K562 (cell line): ENCODE data around the gene ATM. TPM values are rescaled to one million over a fixed set of nuclear protein-coding genes. Genes with fewer than 3 reads are reported as not detected.

Experiments used
- ATAC-seq: fragments of 200-7000 bp; cut with Tn5 transposase; 3 replicates; pipeline ENCODE4 v1.9.1; 2020; ENCODE audit warnings: moderate library complexity
- BruUV-seq: library from RNA; stranded (reverse); fragments of 400-500 nt; replicated peaks from 2 replicates; lab custom pipeline; 2021; lab: Mats Ljungman, UMichigan
- CTCF ChIA-PET: fragments of 300-600 bp; formaldehyde crosslinking; extraction: SDS; loops from one replicate; lab custom pipeline; 2021; ENCODE audit warnings: low intra/inter-chr PET ratio; lab: Yijun Ruan, JAX
- POLR2A ChIA-PET: fragments of 300-600, 350-650 bp; sonication (Branson Sonifier 250); formaldehyde crosslinking; extraction: SDS; loops from one replicate; lab custom pipeline; 2021; ENCODE audit warnings: antibody characterized with exemption, inconsistent platforms; lab: Yijun Ruan, JAX
- DNase-seq, 4 experiments: peaks; one replicate each; pipeline versions ENCODE4 v3.0.0 to v3.0.0-alpha.2; 2011 to 2018; ENCODE audit warnings: low spot score in 3 of 4, mixed read lengths in 3 of 4; ENCODE audit errors: extremely low read depth in 1 of 4
- FAIRE-seq: peaks from 2 replicates; lab custom pipeline; 2011; peaks lifted over from hg19 to GRCh38; lab: Jason Lieb, UNC
- H2AFZ ChIP-seq: 2 replicates; pipeline ENCODE4 v1.6.0; 2011; ENCODE audit warnings: low read depth, low read length, control low read depth, inconsistent platforms
- H3K27ac ChIP-seq: fragments of 200-600 bp; 3 replicates; pipeline ENCODE4 v1.8.0; 2011; ENCODE audit warnings: low read depth, mild to moderate bottlenecking, control low read depth, inconsistent platforms, low read length, moderate library complexity, mixed read lengths; ENCODE audit errors: extremely low read depth
- H3K27me3 ChIP-seq, 2 experiments: fragments of 300-600 bp in 1 of 2; 2 replicates in 1 of 2; 3 replicates in 1 of 2; pipeline versions ENCODE4 v1.6.0 to v1.8.0; 2011; ENCODE audit warnings: inconsistent platforms in 2 of 2, low read length in 2 of 2, mild to moderate bottlenecking in 1 of 2, mixed read lengths in 1 of 2, moderate library complexity in 1 of 2; ENCODE audit not compliant: control insufficient read depth in 2 of 2, insufficient read depth in 2 of 2
- H3K36me3 ChIP-seq: fragments of 300-600 bp; 3 replicates; pipeline ENCODE4 v1.8.0; 2011; ENCODE audit warnings: mild to moderate bottlenecking, low read length, inconsistent platforms; ENCODE audit not compliant: control insufficient read depth, insufficient read depth
- H3K4me1 ChIP-seq, 2 experiments: fragments of 200-600 bp in 1 of 2; replicated peaks in 1 of 2; 2 replicates in 1 of 2; 3 replicates in 1 of 2; pipeline versions ENCODE4 v1.5.1 to v1.8.0; 2011; ENCODE audit warnings: inconsistent platforms in 2 of 2, low read length in 2 of 2, mild to moderate bottlenecking in 1 of 2, mixed read lengths in 1 of 2, moderate library complexity in 1 of 2; ENCODE audit not compliant: control insufficient read depth in 2 of 2, insufficient read depth in 2 of 2
- H3K4me2 ChIP-seq: 2 replicates; pipeline ENCODE4 v1.6.1; 2011; ENCODE audit warnings: low read length, control low read depth, inconsistent platforms, mixed read lengths; ENCODE audit not compliant: insufficient read depth
- H3K4me3 ChIP-seq: fragments of 200-600 bp; sonication (generic), shearing (Covaris generic); 2 replicates; pipeline ENCODE4 v1.5.1; 2016; ENCODE audit warnings: control low read depth, inconsistent platforms
- H3K79me2 ChIP-seq: fragments of 200-600 bp; 3 replicates; pipeline ENCODE4 v1.8.0; 2011; ENCODE audit warnings: low read length, inconsistent platforms; ENCODE audit not compliant: control insufficient read depth, insufficient read depth
- H3K9ac ChIP-seq, 2 experiments: 2 replicates each; pipeline versions ENCODE4 v1.6.0 to v1.6.1; 2011; ENCODE audit warnings: low read depth in 2 of 2, low read length in 2 of 2, control low read depth in 1 of 2, inconsistent platforms in 1 of 2, mild to moderate bottlenecking in 1 of 2, mixed read lengths in 1 of 2; ENCODE audit not compliant: insufficient read depth in 1 of 2
- H3K9me1 ChIP-seq: one replicate; pipeline ENCODE4 v1.6.0; 2011; ENCODE audit warnings: inconsistent platforms, mild to moderate bottlenecking, low read length, moderate library complexity; ENCODE audit not compliant: control insufficient read depth, insufficient read depth
- H3K9me3 ChIP-seq: replicated peaks from 2 replicates; pipeline ENCODE4 v1.5.1; 2011; ENCODE audit warnings: low read depth, low read length, inconsistent platforms; ENCODE audit not compliant: control insufficient read depth, insufficient read depth
- H4K20me1 ChIP-seq: replicated peaks from 2 replicates; pipeline ENCODE4 v1.6.1; 2011; ENCODE audit warnings: low read length, inconsistent platforms, mixed read lengths; ENCODE audit not compliant: control insufficient read depth, insufficient read depth
- CBFA2T3 ChIP-seq: fragments of 450-650 bp; IDR thresholded peaks from 2 replicates; pipeline ENCODE4 v1.6.1; 2017
- MAFG ChIP-seq: fragments of 450-650 bp; conservative IDR thresholded peaks from 2 replicates; pipeline ENCODE4 v1.6.1; 2016; ENCODE audit warnings: missing genetic modification characterization, missing compliant biosample characterization
- NONO ChIP-seq, 2 experiments: fragments of 200-400 bp in 1 of 2; fragments of 450-650 bp in 1 of 2; formaldehyde crosslinking in 1 of 2; IDR thresholded peaks; 2 replicates each; pipeline ENCODE4 v1.6.1; 2017; ENCODE audit warnings: low read depth in 2 of 2, mild to moderate bottlenecking in 2 of 2, moderate library complexity in 2 of 2, low read length in 1 of 2
- NR3C1 ChIP-seq: sonication (generic); formaldehyde crosslinking; IDR thresholded peaks from 2 replicates; pipeline ENCODE4 v1.8.1; 2022; ENCODE audit warnings: missing genetic modification reagents
- ZC3H4 ChIP-seq: sonication (generic); formaldehyde crosslinking; IDR thresholded peaks from 2 replicates; pipeline ENCODE4 v1.9.0; 2021; ENCODE audit warnings: missing genetic modification reagents, borderline replicate concordance
- WGBS: fragments of 100-300 bp; shearing (Covaris generic); methylation state at CpG from one replicate; pipeline ENCODE4 v1.1.6; 2016; ENCODE audit warnings: low coverage, mixed read lengths; ENCODE audit not compliant: insufficient coverage; ENCODE audit errors: missing lambda C conversion rate; 5-methylcytosine and 5-hydroxymethylcytosine counted together
- in situ Hi-C: fragments of 300-500 bp; cut with MboI; formaldehyde crosslinking; loops from 4 replicates; pipeline ENCODE4 v1.15.0; 2018; ENCODE audit warnings: inconsistent platforms, mixed read lengths
- intact Hi-C: fragments of 100-400 bp; cut with micrococcal nuclease; formaldehyde crosslinking; loops from 2 replicates; pipeline ENCODE4 v1.14.2; 2022
- polyA plus RNA-seq, 8 experiments: library from polyadenylated mRNA; depleted of rRNA in 4 of 8; stranded (reverse) in 5 of 8; unstranded in 3 of 8; fragments of >200 nt; fragmentation: Nextera tagmentation in 2 of 8; fragmentation: Illumina TruSeq in 1 of 8; extraction: Ambion mirVana in 2 of 8; extraction: Trizol in 1 of 8; gene quantifications; 2 replicates each; pipeline versions ENCODE4 v1.2.1 to v1.2.3, GENCODE V29; 2011 to 2014; ENCODE audit warnings: inconsistent platforms in 1 of 8, missing spikeins in 1 of 8
- total RNA-seq, 7 experiments: library from RNA; depleted of rRNA in 6 of 7; stranded (reverse); fragments of >200 nt in 6 of 7; fragmentation: Illumina TruSeq in 2 of 7; extraction: Trizol in 2 of 7; gene quantifications; 2 replicates each; pipeline versions ENCODE4 v1.2.1 to v1.2.3, GENCODE V29; 2011 to 2021; ENCODE audit warnings: low replicate concordance in 1 of 7

ATM gene
- total and polyA plus RNA-seq, 9 of the 15 experiments (the other 6 are each of a cell fraction or from before 2014, with no cell fraction given) = 8.3 to 46.8 (median 26.2) TPM

DNA sequence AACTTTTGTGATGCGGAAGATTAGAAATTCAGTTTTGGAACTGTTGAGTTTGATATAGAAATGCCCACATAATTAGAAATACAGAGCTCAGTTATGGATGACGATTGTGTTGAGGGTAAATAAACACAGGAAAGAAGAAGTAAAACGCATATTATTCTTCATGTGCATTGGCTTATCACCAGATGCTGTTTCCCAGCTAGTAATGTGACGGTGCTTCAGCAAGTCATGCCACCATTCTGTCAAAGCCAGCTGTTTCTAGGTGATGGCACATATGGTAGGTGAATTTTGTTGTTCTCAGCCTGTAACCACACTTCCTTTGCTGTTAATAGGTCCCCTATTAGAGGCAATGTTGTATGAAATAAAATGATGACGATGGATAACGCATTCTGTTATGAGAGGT lies 175.6 kb downstream of the ATM start:
- Histone ChIP-seq H3K27me3 (no peaks in the 10 kb centered on the region), H2AFZ (no peak overlapping the region), H3K9ac (no peak overlapping the region), H3K9me3 (no peaks in the 10 kb centered on the region), H4K20me1 (no peaks in the 10 kb centered on the region), H3K4me2 (no peak overlapping the region), H3K27ac (no peak overlapping the region), H3K4me3 (no peak overlapping the region), H3K36me3 (no peaks in the 10 kb centered on the region), H3K4me1 (peaks cover 10 to 11% of the 10 kb centered on the region in 2 experiments; a peak in 4 of 5 replicates), H3K79me2 (no peaks in the 10 kb centered on the region), H3K9me1 (no peaks in the 10 kb centered on the region)
- ATAC-seq (no peak), DNase-seq (no peak), FAIRE-seq (no peak)
- BruUV-seq = no TSS peak
- ChIA-PET CTCF (no interaction called here), POLR2A (interaction anchor here (1.0 kb wide), 1 partner anchor 12 kb away, joined by 4 read pairs; no protein-coding TSS in a partner anchor)
- no peak for TF ChIP-seq NR3C1 (CRISPR knock-in tag)
- TF ChIP-seq MAFG (tag) = 0 out of 2 replicates have a peak, but pooled peaks have one; percentile 10
- no peak for TF ChIP-seq NONO (IDR thresholded peaks at IDR 0.05; ENCODE audit: low read depth in 2 of 2, low read length in 1 of 2)
- in situ Hi-C loops (no loop called here), intact Hi-C loops (no loop called here)
- 54% methylated on average over 6 of the region's 6 CpGs for WGBS

DNA sequence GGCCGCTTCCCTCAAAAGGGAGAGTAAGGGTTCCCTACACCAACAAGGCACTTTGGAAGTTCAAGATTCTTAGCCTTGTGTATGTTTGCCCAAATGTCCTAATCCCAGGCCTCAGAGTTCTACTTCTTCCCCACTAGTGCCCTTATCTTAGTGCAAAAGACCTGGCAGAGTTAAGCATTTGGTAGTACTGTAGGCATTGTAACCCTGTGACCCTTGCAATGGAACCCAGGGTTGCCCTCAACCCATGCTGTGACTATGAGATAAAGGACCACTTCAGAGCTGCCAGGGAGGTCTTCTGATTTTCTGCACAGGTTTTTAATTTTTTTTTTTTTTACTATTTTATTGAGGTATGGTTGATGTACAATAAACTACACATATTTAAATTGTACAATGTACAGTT lies 179.4 kb downstream of the ATM start:
- H3K79me2 ChIP-seq = no peaks in the 10 kb centered on the region
- no peak overlapping the region for H3K4me3 ChIP-seq
- ChIA-PET POLR2A (interaction anchor here (1.7 kb wide), 1 partner anchor 10 kb away, joined by 8 read pairs; no protein-coding TSS in a partner anchor), CTCF (no interaction called here)
- intact Hi-C loops = no loop called here
- no peaks in the 10 kb centered on the region for H3K9me1 ChIP-seq
- H3K9me3 ChIP-seq = no peaks in the 10 kb centered on the region; the same call in 1 of the 2 replicates
- DNase-seq (peak in 1 of 4 experiments; percentile 18), ATAC-seq (peak; percentile 18; the same call in 2 of the 3 replicates), FAIRE-seq (no peak)
- in situ Hi-C loops = no loop called here
- H3K4me2 ChIP-seq = no peak overlapping the region
- no peak overlapping the region for H3K27ac ChIP-seq
- TF ChIP-seq ZC3H4 = no peak
- peak; percentile 49; the same call in 1 of the 2 replicates for TF ChIP-seq CBFA2T3
- peak overlapping the region in 1 of 2 experiments; percentile 43; a peak in 1 of 4 replicates for H3K9ac ChIP-seq
- peaks cover 10 to 11% of the 10 kb centered on the region in 2 experiments; a peak in 4 of 5 replicates for H3K4me1 ChIP-seq
- BruUV-seq = no TSS peak
- H3K36me3 ChIP-seq = no peaks in the 10 kb centered on the region
- H4K20me1 ChIP-seq = no peaks in the 10 kb centered on the region
- no peaks in the 10 kb centered on the region for H3K27me3 ChIP-seq
- WGBS = 85% methylated on average over 1 of the region's 1 CpG
- peak overlapping the region; percentile 49 for H2AFZ ChIP-seq
